Heart right ventricle (tissue), 16 donors: ENCODE results near the gene IGSF21. TPM values are rescaled to one million over a fixed set of nuclear protein-coding genes. Genes with fewer than 3 reads are reported as not detected.

Source experiments
- ATAC-seq, 8 donors: fragments of 200-7000 bp; cut with Tn5 transposase; one replicate each; pipeline ENCODE4 v1.9.1; 2020; ENCODE audit warnings: mild to moderate bottlenecking in 8 of 8, moderate library complexity in 8 of 8, moderate number of reproducible peaks in 1 of 8
- DNase-seq, 2 donors: peaks; one replicate each; pipeline ENCODE4 v3.0.0-alpha.2; 2020
- H3K27ac ChIP-seq, 10 donors: fragments of 200-600 bp; sonication (generic) in 2 of 10; one replicate each; pipeline versions ENCODE4 v1.5.0 to v1.8.0; 2020 to 2022; ENCODE audit warnings: mild to moderate bottlenecking in 3 of 10
- H3K27me3 ChIP-seq, 7 donors: fragments of 200-600 bp; one replicate each; pipeline ENCODE4 v1.8.0; 2021 to 2022; ENCODE audit warnings: mild to moderate bottlenecking in 2 of 7
- H3K36me3 ChIP-seq, 9 donors: fragments of 200-600 bp; sonication (generic) in 1 of 9; one replicate each; pipeline versions ENCODE4 v1.5.0 to v1.8.0; 2020 to 2022; ENCODE audit warnings: mild to moderate bottlenecking in 2 of 9
- H3K4me1 ChIP-seq, 9 donors: fragments of 200-600 bp; sonication (generic) in 1 of 9; one replicate each; pipeline versions ENCODE4 v1.5.0 to v1.8.0; 2020 to 2022; ENCODE audit warnings: mild to moderate bottlenecking in 4 of 9
- H3K4me3 ChIP-seq, 10 donors: fragments of 200-600 bp; sonication (generic) in 2 of 10; one replicate each; pipeline versions ENCODE4 v1.5.0 to v1.8.0; 2020 to 2022; ENCODE audit warnings: mild to moderate bottlenecking in 7 of 10, moderate library complexity in 2 of 10
- H3K9me3 ChIP-seq, 11 donors: fragments of 200-600 bp in 10 of 11; sonication (generic) in 2 of 11; one replicate each; pipeline versions ENCODE4 v1.5.0 to v1.8.0; 2013 to 2022; ENCODE audit warnings: mild to moderate bottlenecking in 2 of 11, control low read depth in 1 of 11, moderate library complexity in 1 of 11
- CTCF ChIP-seq, 9 donors: fragments of 200-600 bp; sonication (generic) in 2 of 9; IDR thresholded peaks; one replicate each; pipeline versions ENCODE4 v1.5.0 to v1.8.0; 2021 to 2022; ENCODE audit warnings: antibody characterized with exemption in 9 of 9, mild to moderate bottlenecking in 5 of 9, moderate library complexity in 1 of 9
- WGBS, 2 donors: extraction: QIAGEN DNeasy Blood & Tissue Kit; methylation state at CpG; one replicate each; pipeline ENCODE4 v1.1.7; 2013; ENCODE audit warnings: inconsistent platforms in 1 of 2; 5-methylcytosine and 5-hydroxymethylcytosine counted together
- intact Hi-C, 10 donors: fragments of 100-400 bp; cut with DNase I; formaldehyde crosslinking; loops; one replicate each; pipeline versions ENCODE4 v1.11.1 to v1.14.2; 2022
- polyA plus RNA-seq, 2 donors: library from polyadenylated mRNA; stranded (reverse); fragments of 200-250 nt; gene quantifications; one replicate each; pipeline ENCODE4 v1.2.3, GENCODE V29; 2013
- total RNA-seq, 10 donors: library from RNA; stranded (reverse); fragmentation: NEBNext Ultra II Directional in 3 of 10; extraction: Animal tissue kit (Norgen Biotek cat#: 25700) in 3 of 10; gene quantifications; one replicate each; pipeline versions ENCODE4 v1.2.1 to v1.2.4, GENCODE V29; 2021 to 2023
- donor health status: Arrhythmogenic right ventricular cardiomyopathy.
- donor health status: ischemic (EF 13 %, LVEDD 7.1; RV severe dilation, severe dysfunction).
- donor health status: healthy with polysubstance abuse.
- donor health status: DM: no; HTN: yes; CAD: no.
- donor health status: DM: no; HTN: no; CAD: no.
- donor health status: ischemic (EF 25% LVEDD 6.9; RV normal size, moderate dysfunction).
- donor health status: ischemic (EF 25% LVEDD 5.7; RV mildly dilated, moderate dysfunction).
- donor health status: healthy.
- donor health status: DM: yes; HTN: yes; CAD: no.
- donor health status: Ischemic cardiomyopathy.
- donor health status: ischemic (EF 35%, LVEDD 5.7; RV mildly dilated, moderate dysfunction).
- donor health status: nonischemic (EF 11% LVEDD 7.7; RV severe dilation, severe dysfunction).
- donor health status: DM: yes; HTN: yes; CAD: no.
- donor health status: PGD.
- donor health status: ischemic (EF 29% LVEDD 5.4; RV normal size, mild dysfunction).
- donor health status: nonischemic (EF 23%, LVEDD 6.1; RV moderate dilation, normal function).

Gene IGSF21
- total and polyA plus RNA-seq, 12 donors: 0.13 to 1.6 (median 0.51) TPM; not detected in 1

DNA sequence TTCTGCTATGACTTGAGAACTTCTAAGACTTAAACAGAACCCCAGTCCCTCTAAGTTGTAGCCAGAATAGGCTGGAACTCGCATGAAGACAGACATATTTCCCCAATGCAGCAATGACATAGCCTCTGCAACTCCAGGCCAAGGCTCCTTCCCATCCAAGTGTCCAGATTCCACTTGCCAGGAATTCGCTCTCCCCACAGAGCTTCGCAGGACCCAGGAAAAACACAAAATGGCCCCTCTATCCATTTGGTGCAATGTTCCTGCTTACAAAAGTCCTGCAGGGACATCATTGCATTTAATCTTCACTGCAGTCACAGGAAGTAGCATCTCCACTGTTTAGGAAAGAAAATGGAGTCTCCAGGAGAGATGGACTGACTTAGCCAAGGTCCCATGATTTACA, 225.6 kb downstream of the IGSF21 start:
- peaks cover 0 to 61% (median 46%) of the 10 kb centered on the region in 7 donors for H3K27me3 ChIP-seq
- intact Hi-C loops: no loop called here
- WGBS, 2 donors: 69 to 78% methylated on average over 3 of the region's 3 CpGs

GRCh38 chr1:18336801-18337200, 229.2 kb downstream of the IGSF21 start:
- Histone ChIP-seq H3K9me3 (no peaks in the 10 kb centered on the region), H3K36me3 (no peaks in the 10 kb centered on the region), H3K4me1 (no peaks in the 10 kb centered on the region), H3K4me3 (no peak overlapping the region), H3K27me3 (peaks cover 0 to 61% (median 47%) of the 10 kb centered on the region in 7 donors), H3K27ac (no peak overlapping the region)
- 56 to 69% methylated on average over 4 of the region's 4 CpGs for WGBS, 2 donors
- DNase-seq (no peak), ATAC-seq (no peak)
- intact Hi-C loops: no loop called here
- TF ChIP-seq CTCF (IDR thresholded peaks at IDR 0.05): no peak

More for the DNA sequence above, 225.6 kb downstream of the IGSF21 start:
- DNase-seq (no peak), ATAC-seq (no peak)
- no peak for TF ChIP-seq CTCF (IDR thresholded peaks at IDR 0.05)
- no peak overlapping the region for H3K4me3 ChIP-seq
- no peak overlapping the region for H3K27ac ChIP-seq
- H3K9me3 ChIP-seq: no peaks in the 10 kb centered on the region
- no peaks in the 10 kb centered on the region for H3K4me1 ChIP-seq
- no peaks in the 10 kb centered on the region for H3K36me3 ChIP-seq

GRCh38 chr1:18337757-18338156, 230.2 kb downstream of the IGSF21 start:
- H3K36me3 ChIP-seq: no peaks in the 10 kb centered on the region
- DNase-seq (no peak), ATAC-seq (no peak)
- WGBS, 2 donors: 58 to 59% methylated on average over 9 of the region's 9 CpGs
- no peak for TF ChIP-seq CTCF (IDR thresholded peaks at IDR 0.05)
- H3K27me3 ChIP-seq: peaks cover 0 to 61% (median 44%) of the 10 kb centered on the region in 7 donors
- no peaks in the 10 kb centered on the region for H3K9me3 ChIP-seq
- H3K27ac ChIP-seq: no peak overlapping the region
- no peak overlapping the region for H3K4me3 ChIP-seq
- intact Hi-C loops: no loop called here
- no peaks in the 10 kb centered on the region for H3K4me1 ChIP-seq

- ATAC-seq (no peak), DNase-seq (no peak)
- no peaks in the 10 kb centered on the region for H3K4me1 ChIP-seq
- WGBS, 2 donors: 79 to 81% methylated on average over 11 of the region's 11 CpGs
- peaks cover 0 to 54% (median 37%) of the 10 kb centered on the region in 7 donors for H3K27me3 ChIP-seq
- intact Hi-C loops: no loop called here
- no peak overlapping the region for H3K4me3 ChIP-seq
- H3K36me3 ChIP-seq: no peaks in the 10 kb centered on the region
- no peak overlapping the region for H3K27ac ChIP-seq
- no peaks in the 10 kb centered on the region for H3K9me3 ChIP-seq
- no peak for TF ChIP-seq CTCF (IDR thresholded peaks at IDR 0.05)
Measured at GRCh38 chr1:18339161-18339560, 231.6 kb downstream of the IGSF21 start.
